Measurements from ENCODE around the gene HS6ST2.
"Not testable (repeated sequence)": the region's sequence is repeated elsewhere in the genome, so short reads cannot be mapped to it uniquely, and the experiment has no call there.

Gene HS6ST2

DNA sequence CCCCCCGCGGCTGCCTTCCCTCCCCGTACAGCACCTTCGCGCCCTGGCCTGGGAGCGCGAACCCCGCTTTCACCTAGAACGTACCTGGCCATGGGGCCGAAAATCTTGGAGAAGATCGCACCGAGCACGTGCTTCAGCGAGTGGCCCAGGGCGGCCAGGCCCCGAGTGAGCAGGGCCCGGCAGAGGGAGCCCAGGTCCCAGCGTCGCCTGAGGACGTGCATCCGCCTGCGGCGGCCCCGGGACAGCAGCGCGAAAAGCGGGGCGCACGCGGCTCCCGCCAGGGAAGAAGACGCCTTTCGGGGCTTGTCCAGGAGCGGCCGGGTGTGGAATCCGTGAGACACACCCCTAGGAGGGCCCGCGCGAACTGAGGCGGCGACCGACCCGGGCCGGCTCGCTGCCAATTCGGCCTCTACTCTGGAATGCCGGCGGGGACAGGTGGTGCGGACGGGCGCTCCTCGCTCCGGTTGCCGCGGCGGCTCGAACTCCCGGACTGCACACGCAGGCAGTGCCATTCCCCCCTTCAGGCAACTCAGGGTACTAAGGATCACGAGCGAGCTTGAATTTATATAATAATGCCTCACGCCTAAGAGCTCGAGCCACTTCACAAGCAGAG, at the start of gene HS6ST2:
TSS of gene HS6ST2 (minus strand) at position 539 of the 613 bp plus-strand sequence.
- DNase-seq (ENCODE audit: low read depth, low spot score) = peak; percentile 79

- DNase-seq (ENCODE audit: low read depth, low spot score) = no peak
Observed at GRCh38 chrX:133007458-133007857, 49.0 kb upstream of the HS6ST2 start.

GRCh38 chrX:133005616-133006015, 47.2 kb upstream of the HS6ST2 start:
- no peak for DNase-seq (ENCODE audit: low read depth, low spot score)

DNA sequence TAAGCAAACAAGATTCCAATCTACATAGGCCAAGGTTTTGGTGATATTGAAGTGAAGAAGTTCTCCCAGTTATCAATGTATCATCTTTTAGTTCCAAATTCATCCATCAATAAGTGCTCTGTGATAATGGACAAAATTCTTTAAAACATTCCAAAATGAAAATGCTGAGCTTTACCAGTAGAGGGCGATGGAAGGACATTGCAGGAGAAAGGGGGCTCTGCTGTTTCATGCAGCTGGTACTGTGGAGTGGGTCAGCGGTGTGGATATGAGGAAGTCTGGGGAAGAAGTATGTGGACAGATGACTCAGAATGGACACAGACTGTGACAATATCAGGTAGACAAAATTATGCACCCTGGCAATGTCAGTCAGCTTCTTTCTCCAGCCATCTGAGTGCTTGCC, 46.6 kb upstream of the HS6ST2 start:
- DNase-seq (ENCODE audit: low read depth, low spot score) = peak; percentile 11

DNA sequence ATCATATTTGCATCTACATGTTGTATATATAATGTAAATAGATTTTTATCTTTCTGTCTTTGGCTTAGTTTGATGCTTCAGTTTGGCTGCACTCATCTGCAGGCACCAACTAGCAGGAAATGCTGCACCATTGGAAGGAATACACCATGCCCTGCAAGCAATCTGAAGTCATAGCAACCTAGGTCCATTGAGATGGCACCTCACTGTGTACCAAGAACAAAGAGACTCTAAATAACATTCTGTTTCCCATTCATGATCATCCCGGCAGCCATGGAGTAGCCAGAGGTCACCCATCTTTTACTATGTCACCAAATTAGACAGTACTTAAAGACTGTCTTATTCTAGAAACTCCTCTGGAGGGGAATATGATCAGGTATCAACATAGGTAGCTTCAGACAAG, 40.8 kb upstream of the HS6ST2 start:
- no peak for DNase-seq (ENCODE audit: low read depth, low spot score)

DNA sequence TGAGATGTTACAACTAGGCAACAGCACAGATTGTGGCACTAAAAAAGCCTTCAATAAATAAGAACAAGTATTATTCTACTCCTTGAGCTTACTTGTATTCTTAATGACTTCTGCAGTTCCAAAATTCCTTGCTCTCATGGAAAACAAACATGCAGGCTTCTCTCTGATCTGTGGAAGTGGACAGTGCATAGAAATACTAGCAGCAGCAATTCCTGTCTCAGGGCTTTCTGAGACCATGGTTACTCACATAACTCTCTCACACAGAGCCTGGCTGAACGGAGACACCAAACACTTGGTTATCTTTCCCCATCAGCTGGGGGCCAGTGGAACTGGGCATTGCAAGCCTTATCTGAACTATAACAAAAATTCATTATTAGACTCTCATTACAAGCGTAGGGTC, 32.4 kb upstream of the HS6ST2 start:
- DNase-seq (ENCODE audit: low read depth, low spot score) = no peak

GRCh38 chrX:132986556-132986955, 28.1 kb upstream of the HS6ST2 start:
- no peak for DNase-seq (ENCODE audit: low read depth, low spot score)

DNA sequence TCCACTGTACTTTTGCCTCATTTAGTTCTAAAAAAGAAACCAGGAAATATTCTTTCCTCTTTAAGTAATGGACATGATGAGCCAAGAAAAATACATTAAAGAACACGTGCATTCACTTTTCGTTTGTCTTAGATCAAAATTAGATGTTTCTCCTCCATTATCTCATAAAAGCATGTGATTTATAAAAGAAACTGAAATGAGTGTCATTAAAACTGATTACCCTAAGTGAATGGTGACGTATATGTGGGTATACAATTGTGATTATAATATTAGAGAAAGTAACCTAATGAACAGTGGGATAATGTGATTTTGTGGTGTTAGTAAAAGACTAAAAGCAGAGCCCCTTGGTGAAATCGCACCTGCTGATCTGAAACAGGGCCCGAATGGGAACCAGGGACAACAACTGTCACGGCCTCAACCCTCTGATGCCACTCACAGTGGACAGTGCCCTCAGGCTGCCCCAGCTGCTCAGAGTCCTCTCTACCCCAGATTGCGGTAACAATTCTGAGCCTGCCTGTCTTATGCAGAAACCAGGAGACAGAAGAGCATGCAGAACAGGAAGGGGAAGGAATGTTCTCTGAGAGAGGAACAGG, 25.7 kb upstream of the HS6ST2 start:
- DNase-seq (ENCODE audit: low read depth, low spot score) = peak; percentile 39

DNA sequence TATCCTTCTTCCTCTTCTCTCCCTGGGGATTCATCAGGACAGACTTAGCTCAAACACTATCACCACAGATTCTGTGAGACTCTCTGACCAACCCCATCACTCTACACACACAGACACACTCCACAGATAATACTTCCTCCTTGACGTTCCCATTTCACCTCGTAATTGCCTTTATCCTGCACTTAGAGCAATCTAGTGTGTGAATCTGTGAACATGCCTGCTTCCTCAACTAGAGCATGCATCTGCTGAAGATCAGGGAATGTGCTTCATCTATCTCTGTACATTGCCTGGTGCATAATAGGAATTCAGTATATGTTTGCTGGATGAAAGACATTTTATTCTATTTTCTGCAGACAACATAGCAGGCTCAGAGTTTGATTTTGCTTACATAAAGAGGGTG, 25.1 kb upstream of the HS6ST2 start:
- DNase-seq (ENCODE audit: low read depth, low spot score) = no peak

DNA sequence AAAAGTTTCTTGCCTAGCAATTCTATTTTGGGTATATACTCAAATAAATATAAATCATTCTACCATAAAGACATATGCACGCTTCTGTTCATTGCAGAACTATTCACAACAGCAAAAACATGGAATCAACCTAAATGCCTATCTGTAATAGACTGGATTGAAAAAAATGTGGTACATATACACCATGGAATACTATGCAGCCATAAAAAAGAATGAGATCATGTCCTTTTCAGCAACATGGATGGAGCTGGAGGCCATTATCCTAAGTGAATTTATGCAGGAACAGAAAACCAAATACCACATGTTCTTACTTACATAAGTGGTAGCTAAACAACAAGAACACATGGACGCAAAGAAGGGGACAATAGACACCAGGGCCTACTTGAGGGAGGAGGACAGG, 21.6 kb upstream of the HS6ST2 start:
- not testable (repeated sequence) for DNase-seq (ENCODE audit: low read depth, low spot score)

DNA sequence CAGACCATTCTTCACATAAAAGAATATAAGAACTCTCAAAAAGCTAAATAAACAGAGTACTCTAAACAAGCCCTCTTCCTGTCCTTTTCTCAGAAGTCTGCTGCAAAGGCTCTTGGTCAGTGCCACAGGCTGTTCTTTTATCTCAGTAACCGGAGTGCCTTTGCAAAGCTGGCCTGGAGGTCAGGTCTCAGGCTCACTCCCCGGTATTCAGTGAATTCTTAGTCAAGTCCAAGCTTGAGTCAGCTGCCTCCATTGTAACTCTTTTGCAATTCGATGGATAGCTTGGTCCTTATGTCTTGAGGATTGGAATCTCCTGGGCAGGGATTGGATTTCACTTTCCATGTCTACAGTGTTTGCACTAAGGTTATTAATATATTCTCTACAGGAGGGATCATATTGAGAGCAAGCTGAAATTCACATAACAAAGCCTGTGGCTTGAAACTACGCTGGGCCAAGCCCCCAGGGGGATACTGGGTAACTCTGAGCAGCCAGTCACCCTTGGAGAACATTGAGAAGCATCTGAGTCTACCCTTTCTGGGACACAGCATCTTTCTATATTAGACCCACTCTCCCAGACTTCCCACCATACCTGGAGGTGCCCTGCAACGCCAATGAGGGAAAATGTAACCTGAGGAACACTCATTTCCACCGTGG, 10.0 kb upstream of the HS6ST2 start:
- DNase-seq (ENCODE audit: low read depth, low spot score) = peak; percentile 62

GRCh38 chrX:132967049-132967448, 8.6 kb upstream of the HS6ST2 start:
- DNase-seq (ENCODE audit: low read depth, low spot score) = no peak

GRCh38 chrX:132965461-132965860, 7.0 kb upstream of the HS6ST2 start:
- no peak for DNase-seq (ENCODE audit: low read depth, low spot score)

- peak; percentile 68 for DNase-seq (ENCODE audit: low read depth, low spot score)
Observed at GRCh38 chrX:132961511-132961910, 3.1 kb upstream of the HS6ST2 start.

GRCh38 chrX:132957211-132958090, 978 bp downstream of the HS6ST2 start:
- DNase-seq (ENCODE audit: low read depth, low spot score) = peak; percentile 63

DNA sequence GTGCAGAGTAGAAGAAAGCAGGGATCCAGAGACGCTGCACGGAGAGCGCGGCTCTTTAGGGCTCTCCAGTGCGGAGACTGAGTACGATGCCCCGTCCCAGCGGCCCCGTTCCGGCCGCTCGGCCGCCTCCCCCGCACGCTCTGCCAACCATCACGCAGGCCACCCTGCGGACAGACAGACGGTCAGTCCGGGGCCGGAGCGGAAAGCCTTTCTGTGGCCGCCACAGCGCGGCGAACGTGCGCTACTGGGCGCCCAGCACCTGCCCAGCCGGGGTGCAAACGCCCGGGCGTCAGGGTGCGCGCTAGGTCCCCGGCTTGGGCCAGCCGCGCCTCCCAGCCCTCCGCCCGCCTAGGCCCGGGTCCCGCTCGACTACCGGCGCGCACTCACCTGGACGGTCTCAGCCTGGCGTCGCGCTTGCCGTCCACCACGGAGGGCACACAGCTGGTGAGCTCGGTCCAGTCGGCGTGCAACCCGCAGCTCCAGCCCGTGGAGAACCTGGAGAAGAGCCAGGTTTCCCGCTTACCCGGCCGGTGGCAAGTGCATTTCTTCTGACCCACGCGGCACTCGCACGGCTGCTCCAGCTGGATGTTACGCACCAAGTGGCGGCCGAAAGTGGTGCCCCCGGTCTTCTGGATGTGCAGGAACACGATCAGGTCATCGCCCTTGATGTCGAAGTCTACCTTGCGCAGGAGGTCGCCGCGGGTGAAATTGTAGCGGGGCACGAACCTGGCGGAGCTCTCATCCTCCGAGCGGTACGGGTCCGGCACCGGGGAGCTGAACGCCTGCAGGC, 1.8 kb downstream of the HS6ST2 start:
- DNase-seq (ENCODE audit: low read depth, low spot score) = peak; percentile 47

- no peak for DNase-seq (ENCODE audit: low read depth, low spot score)
Observed at GRCh38 chrX:132955690-132956089, 2.7 kb downstream of the HS6ST2 start.

DNA sequence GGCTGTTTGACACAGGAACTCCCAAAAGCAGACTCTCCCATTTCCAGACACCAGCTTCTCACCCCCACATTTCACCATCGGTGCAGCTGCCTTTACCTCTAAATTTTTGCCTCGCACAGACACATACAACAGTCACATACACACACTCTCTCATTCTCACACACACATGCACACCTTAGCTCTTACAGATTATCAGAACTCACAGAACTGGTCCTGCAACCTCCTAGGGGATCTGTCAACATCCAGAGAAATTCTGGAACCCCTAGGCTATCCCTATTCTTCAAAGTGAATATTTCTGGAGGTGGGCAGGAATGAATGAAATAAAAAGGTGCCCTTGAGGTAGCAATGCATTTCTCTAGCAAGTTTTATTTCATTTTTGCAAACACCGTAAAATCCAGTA, 4.1 kb downstream of the HS6ST2 start:
- DNase-seq (ENCODE audit: low read depth, low spot score) = no peak

DNA sequence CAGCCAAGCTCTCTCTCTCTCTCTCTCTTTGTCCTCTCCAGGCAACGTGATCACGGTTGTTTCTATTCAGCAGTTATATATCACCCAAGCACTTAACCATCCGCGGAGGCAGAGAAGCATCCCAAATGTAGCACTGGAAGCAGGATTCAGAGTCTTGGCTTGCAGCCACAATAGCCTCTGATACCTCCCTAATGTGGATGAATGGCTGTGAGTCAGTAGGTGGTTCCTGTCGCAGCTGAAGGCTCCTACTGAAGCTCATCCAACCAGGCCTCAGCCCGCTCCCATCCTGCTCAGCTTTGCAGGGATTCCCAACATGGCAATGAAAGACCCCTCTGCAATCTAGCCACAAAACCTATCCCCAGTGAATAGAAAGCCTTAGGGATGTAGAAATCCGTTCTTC, 5.1 kb downstream of the HS6ST2 start:
- DNase-seq (ENCODE audit: low read depth, low spot score) = no peak

GRCh38 chrX:132948648-132949260, 9.7 kb downstream of the HS6ST2 start:
- DNase-seq (ENCODE audit: low read depth, low spot score) = peak; percentile 19

DNA sequence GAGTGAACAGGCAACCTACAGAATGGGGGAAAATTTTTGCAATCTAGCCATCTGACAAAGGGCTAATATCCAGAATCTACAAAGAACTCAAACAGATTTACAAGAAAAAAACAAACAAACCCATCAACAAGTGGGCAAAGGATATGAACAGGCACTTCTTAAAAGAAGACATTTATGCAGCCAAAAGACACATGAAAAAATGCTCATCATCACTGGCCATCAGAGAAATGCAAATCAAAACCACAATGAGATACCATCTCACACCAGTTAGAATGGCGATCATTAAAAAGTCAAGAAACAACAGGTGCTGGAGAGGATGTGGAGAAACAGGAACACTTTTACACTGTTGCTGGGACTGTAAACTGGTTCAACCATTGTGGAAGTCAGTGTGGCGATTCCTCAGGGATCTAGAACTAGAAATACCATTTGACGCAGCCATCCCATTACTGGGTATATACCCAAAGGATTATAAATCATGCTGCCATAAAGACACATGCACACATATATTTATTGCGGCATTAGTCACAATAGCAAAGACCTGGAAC, 13.3 kb downstream of the HS6ST2 start:
- DNase-seq (ENCODE audit: low read depth, low spot score) = not testable (repeated sequence)
